Measurements from ENCODE around the gene YEATS2.

Gene YEATS2

GRCh38 chr3:183697610-183698317, at the start of gene YEATS2:
YEATS2 (plus strand) TSS chr3:183697797; CDS start chr3:183715163, 17,366 bp downstream.
- TF ChIP-seq, protein P1, sequence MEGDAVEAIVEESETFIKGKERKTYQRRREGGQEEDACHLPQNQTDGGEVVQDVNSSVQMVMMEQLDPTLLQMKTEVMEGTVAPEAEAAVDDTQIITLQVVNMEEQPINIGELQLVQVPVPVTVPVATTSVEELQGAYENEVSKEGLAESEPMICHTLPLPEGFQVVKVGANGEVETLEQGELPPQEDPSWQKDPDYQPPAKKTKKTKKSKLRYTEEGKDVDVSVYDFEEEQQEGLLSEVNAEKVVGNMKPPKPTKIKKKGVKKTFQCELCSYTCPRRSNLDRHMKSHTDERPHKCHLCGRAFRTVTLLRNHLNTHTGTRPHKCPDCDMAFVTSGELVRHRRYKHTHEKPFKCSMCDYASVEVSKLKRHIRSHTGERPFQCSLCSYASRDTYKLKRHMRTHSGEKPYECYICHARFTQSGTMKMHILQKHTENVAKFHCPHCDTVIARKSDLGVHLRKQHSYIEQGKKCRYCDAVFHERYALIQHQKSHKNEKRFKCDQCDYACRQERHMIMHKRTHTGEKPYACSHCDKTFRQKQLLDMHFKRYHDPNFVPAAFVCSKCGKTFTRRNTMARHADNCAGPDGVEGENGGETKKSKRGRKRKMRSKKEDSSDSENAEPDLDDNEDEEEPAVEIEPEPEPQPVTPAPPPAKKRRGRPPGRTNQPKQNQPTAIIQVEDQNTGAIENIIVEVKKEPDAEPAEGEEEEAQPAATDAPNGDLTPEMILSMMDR (conservative IDR thresholded peaks at IDR 0.05; ENCODE audit: low read depth, low read length) = no peak
- DNase-seq (ENCODE audit: low read depth) = peak; percentile 54
- peak within 1 kb of the TSS; percentile 87 for H3K4me3 ChIP-seq (ENCODE audit: low read depth, low read length)

- DNase-seq (ENCODE audit: low read depth) = peak; percentile 87
- no peak overlapping the region for H3K4me3 ChIP-seq (ENCODE audit: low read depth, low read length)
- TF ChIP-seq, protein P1 (conservative IDR thresholded peaks at IDR 0.05; ENCODE audit: low read depth, low read length) = no peak
Observed at GRCh38 chr3:183650554-183650953, 47.0 kb upstream of the YEATS2 start.

- TF ChIP-seq, protein P1 (conservative IDR thresholded peaks at IDR 0.05; ENCODE audit: low read depth, low read length) = no peak
- DNase-seq (ENCODE audit: low read depth) = peak; percentile 16
- no peak overlapping the region for H3K4me3 ChIP-seq (ENCODE audit: low read depth, low read length)
Observed at GRCh38 chr3:183653209-183654064, 44.2 kb upstream of the YEATS2 start.

GRCh38 chr3:183654727-183655126, 42.9 kb upstream of the YEATS2 start:
- no peak for DNase-seq (ENCODE audit: low read depth)
- TF ChIP-seq, protein P1 (conservative IDR thresholded peaks at IDR 0.05; ENCODE audit: low read depth, low read length) = no peak
- H3K4me3 ChIP-seq (ENCODE audit: low read depth, low read length) = no peak overlapping the region

- H3K4me3 ChIP-seq (ENCODE audit: low read depth, low read length) = no peak overlapping the region
- peak; percentile 17 for DNase-seq (ENCODE audit: low read depth)
- TF ChIP-seq, protein P1 (conservative IDR thresholded peaks at IDR 0.05; ENCODE audit: low read depth, low read length) = no peak
Observed at GRCh38 chr3:183662099-183662498, 35.5 kb upstream of the YEATS2 start.

GRCh38 chr3:183664913-183665381, 32.6 kb upstream of the YEATS2 start:
- no peak overlapping the region for H3K4me3 ChIP-seq (ENCODE audit: low read depth, low read length)
- DNase-seq (ENCODE audit: low read depth) = peak; percentile 88
- TF ChIP-seq, protein P1 (conservative IDR thresholded peaks at IDR 0.05; ENCODE audit: low read depth, low read length) = no peak
